CD4-positive, alpha-beta T cell treated with Interleukin-10 for 1 hour (primary cell): Measurements from ENCODE around the gene KLK1.

Experiments
- DNase-seq: peaks from one replicate; pipeline ENCODE4 v3.0.0-alpha.2; 2020

Gene KLK1

DNA sequence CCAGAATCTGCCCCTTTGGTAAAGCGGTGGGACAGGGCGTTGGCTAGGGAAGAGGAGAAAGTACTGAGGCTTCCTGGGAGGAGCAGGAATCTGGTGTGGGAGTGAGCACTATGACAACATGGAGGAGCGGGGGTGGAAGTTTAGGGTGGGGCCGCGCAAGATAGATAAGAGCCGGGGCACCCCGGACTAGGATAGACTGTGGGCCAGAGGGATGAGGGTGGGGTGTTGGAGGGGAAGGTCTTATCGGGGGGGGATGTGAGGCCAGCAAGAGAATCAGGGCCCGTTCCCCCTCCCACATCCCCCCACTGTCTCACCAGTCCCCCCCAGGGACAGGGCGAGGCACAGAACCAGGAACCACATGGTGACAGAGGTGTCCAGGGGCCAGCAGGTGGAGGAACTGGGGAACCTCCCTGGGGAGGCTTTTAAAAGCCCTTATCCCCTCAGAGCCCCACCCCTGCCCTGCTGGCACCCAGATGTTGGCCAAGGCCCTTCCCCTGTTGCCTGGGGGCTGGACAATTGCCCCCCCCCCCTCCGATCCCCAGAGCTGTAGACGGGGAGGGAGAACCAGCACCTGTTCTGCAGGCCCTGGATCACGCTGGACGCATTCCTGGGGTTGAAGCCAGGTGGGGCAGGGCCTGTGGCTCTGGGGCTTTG, at the start of gene KLK1:
Gene KLK1, minus strand, starts transcription at position 399 of the 654 bp plus-strand sequence. Its CDS starts 39 bp downstream, at position 360.
- no peak for DNase-seq

DNA sequence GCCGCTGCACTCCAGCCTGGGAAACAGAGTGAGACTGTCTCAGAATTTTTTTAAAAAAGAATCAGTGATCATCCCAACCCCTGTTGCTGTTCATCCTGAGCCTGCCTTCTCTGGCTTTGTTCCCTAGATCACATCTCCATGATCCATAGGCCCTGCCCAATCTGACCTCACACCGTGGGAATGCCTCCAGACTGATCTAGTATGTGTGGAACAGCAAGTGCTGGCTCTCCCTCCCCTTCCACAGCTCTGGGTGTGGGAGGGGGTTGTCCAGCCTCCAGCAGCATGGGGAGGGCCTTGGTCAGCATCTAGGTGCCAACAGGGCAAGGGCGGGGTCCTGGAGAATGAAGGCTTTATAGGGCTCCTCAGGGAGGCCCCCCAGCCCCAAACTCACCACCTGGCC, 49.5 kb upstream of the KLK1 start, which contains the start of gene KLK2:
Gene KLK2, plus strand, starts transcription at position 384 of the 400 bp plus-strand sequence. CDS start 35 bp downstream, outside the sequence.
- DNase-seq: no peak

DNA sequence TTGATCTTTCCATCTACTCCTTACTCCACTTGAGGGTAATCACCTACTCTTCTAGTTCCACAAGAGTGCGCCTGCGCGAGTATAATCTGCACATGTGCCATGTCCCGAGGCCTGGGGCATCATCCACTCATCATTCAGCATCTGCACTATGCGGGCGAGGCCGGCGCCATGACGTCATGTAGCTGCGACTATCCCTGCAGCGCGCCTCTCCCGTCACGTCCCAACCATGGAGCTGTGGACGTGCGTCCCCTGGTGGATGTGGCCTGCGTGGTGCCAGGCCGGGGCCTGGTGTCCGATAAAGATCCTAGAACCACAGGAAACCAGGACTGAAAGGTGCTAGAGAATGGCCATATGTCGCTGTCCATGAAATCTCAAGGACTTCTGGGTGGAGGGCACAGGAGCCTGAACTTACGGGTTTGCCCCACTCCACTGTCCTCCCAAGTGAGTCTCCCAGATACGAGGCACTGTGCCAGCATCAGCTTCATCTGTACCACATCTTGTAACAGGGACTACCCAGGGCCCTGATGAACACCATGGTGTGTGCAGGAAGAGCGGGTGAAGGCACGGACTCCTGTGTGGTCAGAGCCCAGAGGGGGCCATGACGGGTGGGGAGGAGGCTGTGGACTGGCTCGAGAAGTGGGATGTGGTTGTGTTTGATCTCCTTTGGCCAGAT, 47.0 kb upstream of the KLK1 start:
- no peak for DNase-seq

DNA sequence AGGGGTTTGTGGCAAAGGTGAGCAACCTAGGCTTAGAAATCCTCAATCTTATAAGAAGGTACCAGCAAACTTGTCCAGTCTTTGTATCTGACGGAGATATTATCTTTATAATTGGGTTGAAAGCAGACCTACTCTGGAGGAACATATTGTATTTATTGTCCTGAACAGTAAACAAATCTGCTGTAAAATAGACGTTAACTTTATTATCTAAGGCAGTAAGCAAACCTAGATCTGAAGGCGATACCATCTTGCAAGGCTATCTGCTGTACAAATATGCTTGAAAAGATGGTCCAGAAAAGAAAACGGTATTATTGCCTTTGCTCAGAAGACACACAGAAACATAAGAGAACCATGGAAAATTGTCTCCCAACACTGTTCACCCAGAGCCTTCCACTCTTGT, 45.9 kb upstream of the KLK1 start:
- DNase-seq: no peak

DNA sequence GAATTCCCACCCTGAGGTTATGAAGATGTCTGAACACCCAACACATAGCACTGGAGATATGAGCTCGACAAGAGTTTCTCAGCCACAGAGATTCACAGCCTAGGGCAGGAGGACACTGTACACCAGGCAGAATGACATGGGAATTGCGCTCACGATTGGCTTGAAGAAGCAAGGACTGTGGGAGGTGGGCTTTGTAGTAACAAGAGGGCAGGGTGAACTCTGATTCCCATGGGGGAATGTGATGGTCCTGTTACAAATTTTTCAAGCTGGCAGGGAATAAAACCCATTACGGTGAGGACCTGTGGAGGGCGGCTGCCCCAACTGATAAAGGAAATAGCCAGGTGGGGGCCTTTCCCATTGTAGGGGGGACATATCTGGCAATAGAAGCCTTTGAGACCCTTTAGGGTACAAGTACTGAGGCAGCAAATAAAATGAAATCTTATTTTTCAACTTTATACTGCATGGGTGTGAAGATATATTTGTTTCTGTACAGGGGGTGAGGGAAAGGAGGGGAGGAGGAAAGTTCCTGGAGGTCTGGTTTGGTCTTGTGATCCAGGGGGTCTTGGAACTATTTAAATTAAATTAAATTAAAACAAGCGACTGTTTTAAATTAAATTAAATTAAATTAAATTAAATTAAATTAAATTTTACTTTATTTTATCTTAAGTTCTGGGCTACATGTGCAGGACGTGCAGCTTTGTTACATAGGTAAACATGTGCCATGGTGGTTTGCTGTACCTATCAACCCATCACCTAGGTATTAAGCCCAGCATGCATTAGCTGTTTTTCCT, 38.1 kb upstream of the KLK1 start:
- no peak for DNase-seq

DNA sequence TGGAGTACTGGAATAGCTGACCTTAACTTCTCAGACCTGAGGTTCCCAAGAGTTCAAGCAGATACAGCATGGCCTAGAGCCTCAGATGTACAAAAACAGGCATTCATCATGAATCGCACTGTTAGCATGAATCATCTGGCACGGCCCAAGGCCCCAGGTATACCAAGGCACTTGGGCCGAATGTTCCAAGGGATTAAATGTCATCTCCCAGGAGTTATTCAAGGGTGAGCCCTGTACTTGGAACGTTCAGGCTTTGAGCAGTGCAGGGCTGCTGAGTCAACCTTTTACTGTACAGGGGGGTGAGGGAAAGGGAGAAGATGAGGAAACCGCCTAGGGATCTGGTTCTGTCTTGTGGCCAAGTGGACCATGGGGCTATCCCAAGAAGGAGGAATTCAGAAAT, 37.4 kb upstream of the KLK1 start:
- DNase-seq: no peak

DNA sequence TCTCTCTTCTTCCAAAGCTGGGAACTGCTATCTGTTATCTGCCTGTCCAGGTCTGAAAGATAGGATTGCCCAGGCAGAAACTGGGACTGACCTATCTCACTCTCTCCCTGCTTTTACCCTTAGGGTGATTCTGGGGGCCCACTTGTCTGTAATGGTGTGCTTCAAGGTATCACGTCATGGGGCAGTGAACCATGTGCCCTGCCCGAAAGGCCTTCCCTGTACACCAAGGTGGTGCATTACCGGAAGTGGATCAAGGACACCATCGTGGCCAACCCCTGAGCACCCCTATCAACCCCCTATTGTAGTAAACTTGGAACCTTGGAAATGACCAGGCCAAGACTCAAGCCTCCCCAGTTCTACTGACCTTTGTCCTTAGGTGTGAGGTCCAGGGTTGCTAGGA, 36.3 kb upstream of the KLK1 start:
- DNase-seq: no peak

DNA sequence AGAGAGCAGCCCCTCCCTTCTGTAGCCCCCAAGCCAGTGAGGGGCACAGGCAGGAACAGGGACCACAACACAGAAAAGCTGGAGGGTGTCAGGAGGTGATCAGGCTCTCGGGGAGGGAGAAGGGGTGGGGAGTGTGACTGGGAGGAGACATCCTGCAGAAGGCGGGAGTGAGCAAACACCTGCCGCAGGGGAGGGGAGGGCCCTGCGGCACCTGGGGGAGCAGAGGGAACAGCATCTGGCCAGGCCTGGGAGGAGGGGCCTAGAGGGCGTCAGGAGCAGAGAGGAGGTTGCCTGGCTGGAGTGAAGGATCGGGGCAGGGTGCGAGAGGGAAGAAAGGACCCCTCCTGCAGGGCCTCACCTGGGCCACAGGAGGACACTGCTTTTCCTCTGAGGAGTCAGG, 35.3 kb upstream of the KLK1 start:
- no peak for DNase-seq

DNA sequence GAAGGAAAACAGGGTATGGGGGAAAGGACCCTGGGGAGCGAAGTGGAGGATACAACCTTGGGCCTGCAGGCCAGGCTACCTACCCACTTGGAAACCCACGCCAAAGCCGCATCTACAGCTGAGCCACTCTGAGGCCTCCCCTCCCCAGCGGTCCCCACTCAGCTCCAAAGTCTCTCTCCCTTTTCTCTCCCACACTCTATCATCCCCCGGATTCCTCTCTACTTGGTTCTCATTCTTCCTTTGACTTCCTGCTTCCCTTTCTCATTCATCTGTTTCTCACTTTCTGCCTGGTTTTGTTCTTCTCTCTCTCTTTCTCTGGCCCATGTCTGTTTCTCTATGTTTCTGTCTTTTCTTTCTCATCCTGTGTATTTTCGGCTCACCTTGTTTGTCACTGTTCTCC, 33.8 kb upstream of the KLK1 start:
- no peak for DNase-seq

DNA sequence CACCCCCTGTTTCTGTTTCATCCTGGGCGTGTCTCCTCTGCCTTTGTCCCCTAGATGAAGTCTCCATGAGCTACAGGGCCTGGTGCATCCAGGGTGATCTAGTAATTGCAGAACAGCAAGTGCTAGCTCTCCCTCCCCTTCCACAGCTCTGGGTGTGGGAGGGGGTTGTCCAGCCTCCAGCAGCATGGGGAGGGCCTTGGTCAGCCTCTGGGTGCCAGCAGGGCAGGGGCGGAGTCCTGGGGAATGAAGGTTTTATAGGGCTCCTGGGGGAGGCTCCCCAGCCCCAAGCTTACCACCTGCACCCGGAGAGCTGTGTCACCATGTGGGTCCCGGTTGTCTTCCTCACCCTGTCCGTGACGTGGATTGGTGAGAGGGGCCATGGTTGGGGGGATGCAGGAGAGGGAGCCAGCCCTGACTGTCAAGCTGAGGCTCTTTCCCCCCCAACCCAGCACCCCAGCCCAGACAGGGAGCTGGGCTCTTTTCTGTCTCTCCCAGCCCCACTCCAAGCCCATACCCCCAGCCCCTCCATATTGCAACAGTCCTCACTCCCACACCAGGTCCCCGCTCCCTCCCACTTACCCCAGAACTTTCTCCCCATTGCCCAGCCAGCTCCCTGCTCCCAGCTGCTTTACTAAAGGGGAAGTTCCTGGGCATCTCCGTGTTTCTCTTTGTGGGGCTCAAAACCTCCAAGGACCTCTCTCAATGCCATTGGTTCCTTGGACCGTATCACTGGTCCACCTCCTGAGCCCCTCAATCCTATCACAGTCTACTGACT, 31.2 kb upstream of the KLK1 start, which contains the start of gene KLK3:
Gene KLK3, plus strand, starts transcription at position 280 of the 775 bp plus-strand sequence. Its CDS starts 41 bp downstream, at position 321.
- no peak for DNase-seq

DNA sequence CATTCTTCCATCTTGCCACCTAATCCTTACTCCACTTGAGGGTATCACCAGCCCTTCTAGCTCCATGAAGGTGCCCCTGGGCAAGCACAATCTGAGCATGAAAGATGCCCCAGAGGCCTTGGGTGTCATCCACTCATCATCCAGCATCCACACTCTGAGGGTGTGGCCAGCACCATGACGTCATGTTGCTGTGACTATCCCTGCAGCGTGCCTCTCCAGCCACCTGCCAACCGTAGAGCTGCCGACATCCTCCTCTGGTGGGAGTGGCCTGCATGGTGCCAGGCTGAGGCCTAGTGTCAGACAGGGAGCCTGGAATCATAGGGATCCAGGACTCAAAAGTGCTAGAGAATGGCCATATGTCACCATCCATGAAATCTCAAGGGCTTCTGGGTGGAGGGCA, 28.0 kb upstream of the KLK1 start:
- no peak for DNase-seq

DNA sequence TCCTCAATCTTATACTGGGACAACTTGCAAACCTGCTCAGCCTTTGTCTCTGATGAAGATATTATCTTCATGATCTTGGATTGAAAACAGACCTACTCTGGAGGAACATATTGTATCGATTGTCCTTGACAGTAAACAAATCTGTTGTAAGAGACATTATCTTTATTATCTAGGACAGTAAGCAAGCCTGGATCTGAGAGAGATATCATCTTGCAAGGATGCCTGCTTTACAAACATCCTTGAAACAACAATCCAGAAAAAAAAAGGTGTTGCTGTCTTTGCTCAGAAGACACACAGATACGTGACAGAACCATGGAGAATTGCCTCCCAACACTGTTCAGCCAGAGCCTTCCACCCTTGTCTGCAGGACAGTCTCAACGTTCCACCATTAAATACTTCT, 27.2 kb upstream of the KLK1 start:
- DNase-seq: no peak

DNA sequence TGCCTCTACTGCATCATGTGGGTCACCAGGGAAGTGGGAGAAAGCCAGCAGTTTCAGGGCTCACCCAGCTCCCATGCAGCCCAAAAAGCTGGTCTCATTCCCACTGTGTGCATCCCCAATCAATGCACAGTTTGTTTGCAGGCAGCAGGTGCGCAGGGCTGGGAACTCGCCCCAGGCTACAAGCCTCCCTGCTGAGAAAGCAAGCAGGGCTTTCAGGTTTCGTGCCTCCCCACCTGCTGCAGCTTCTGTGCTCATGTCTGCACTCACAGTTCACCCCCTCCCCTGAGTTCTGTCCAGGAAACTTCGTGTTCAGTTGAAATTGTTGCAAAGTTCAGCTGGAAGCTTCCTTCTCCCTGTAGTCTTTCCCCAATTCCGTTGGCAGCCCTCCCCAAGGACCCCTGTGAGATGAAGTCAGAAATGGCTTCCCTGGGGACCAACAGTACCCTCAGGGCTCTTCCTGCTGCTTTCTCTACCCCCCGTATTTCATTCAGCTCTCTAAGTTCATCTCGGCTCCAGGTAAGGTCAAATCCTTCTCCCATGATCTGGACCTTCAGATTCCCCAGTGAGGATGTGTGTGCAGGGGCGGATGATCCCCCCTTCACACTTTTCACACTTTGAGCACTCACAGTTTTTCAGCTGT, 20.8 kb upstream of the KLK1 start:
- no peak for DNase-seq

DNA sequence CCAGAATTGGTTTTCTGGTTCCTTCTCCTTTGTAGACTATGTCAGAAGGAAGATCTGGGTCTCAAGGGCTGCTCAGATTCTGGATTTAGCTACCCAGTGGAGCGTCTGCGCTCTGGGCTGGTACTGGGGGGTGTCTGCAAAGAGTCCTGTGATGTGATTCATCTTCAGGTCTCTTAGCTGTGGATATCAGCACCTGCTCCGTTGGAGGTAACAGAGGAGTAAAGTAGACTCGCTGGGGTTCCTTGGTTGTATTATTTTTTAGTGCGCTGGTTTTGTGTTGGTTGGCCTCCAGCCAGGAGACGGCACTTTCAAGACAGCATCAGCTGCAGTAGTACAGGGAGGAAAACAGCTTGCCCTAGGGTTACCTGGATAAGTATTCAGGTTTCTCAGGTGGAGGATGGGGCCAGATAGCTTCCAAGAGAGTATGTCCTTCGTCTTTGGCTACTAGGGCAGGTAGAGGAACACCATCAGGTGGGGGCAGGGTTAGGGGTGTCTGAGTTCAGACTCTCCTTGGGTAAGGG, 20.2 kb upstream of the KLK1 start:
- DNase-seq: no peak

DNA sequence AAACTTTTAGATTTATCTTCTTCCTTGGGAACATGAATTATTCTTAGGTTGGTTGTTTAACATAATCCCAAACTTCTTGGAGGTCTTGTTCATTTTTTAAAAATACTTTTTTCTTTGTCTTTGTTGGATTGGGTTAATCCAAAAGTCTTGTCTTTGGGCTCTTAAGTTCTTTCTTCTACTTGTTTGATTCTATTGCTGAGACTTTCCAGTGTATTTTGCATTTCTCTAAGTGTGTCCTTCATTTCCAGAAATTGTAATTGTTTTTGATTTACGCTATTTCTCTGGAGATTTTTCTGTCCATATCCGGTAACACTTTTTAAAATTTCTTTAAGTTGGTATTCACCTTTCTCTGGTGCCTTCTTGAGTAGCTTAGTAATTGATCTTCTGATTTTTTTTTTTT, 19.6 kb upstream of the KLK1 start:
- DNase-seq: no peak

DNA sequence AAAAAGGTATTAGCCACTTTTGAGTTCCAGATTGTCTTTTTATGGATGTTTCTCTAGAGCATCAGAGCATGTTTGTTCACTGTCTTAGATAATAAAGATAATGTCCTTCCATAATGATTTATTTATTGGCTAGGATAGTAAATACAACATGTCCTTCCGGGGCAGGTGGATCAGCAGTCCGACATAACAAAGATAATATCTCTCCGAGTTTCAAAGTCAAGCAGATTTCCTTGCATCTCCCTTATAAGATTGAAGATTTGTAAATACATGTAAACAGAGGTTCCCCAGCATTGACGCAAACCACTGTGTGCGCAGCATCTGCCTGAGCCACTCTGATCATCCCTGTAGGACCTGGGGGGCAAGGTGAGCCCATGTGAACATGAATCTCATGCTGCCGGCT, 18.5 kb upstream of the KLK1 start:
- DNase-seq: no peak

DNA sequence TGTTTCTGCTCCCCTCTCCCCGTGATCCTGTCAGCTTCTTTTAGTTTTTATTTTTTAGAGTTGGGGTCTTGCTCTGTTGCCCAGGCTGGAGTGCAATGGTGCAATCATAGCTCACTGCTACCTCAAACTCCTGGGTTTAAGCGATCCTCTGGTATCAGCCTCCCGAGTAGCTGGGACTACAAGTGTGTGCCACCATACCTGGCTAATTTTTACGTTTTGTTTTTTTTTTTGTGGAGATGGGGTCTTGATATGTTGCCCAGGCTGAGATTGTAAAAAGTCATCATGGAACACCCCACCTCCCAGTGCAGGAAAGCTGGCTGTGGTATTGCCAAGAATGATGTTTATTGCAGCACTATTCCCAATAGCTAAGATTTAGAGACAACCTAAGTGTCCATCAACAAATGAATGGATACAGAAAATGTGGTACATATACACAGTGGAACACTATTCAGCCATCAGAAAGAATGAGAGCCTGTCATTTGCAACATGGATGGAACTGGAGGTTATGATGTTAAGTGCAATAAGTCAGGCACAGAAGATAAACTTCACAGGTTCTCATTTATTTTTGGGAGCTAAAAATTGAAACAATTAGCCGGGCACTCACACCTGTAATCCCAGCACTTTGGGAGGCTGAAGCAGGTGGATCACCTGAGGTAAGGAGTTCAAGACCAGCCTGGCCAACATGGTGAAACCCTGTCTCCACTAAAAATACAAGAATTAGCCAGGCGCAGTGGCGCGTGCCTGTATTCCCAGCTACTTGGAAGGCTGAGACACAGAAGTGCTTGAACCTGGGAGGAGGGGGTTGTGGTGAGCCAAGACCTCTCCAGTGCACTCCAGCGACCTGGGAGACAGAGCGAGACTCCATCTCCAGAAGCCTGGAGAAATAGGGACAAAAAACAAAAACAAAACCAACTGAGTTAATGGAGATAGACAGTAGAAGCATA, 16.4 kb upstream of the KLK1 start:
- no peak for DNase-seq

DNA sequence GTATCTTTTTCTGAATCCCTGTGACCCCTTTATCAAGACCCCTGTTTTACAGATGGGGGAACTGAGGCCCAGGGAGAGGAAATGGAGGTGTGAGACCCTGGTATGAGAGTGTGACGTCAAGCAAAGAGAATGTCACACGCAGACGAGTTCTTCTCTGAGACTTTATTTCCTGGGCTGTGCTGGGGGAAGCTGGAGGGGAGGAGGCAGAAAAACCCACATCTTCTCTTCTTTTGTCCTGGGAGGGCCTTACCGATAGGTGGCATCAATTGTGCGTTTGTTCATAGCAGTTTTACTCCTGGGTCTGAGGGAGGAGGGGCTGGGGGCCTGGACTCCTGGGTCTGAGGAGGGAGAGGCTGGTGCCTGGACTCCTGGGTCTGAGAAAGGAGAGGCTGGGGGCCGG, 14.7 kb upstream of the KLK1 start:
- DNase-seq: no peak

DNA sequence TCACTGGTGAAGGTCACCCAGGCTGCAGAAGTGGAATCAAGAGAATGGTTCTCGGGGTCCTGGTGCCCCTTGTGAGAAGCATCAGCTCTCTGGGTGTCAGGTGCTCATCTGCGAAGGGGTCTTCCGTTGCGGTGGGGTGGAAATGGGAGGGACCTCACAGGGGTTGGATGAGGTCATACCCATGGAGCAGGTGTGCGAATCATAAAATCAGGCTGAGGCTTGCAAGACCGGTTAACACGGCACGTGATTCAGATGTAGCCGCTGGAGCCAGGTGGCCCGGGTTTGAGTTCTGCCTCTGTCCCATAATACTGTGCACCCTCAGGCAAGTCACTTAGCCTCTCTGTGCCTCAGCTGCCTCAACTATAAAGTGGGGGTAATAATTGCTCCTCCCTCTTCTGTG, 13.7 kb upstream of the KLK1 start:
- no peak for DNase-seq

DNA sequence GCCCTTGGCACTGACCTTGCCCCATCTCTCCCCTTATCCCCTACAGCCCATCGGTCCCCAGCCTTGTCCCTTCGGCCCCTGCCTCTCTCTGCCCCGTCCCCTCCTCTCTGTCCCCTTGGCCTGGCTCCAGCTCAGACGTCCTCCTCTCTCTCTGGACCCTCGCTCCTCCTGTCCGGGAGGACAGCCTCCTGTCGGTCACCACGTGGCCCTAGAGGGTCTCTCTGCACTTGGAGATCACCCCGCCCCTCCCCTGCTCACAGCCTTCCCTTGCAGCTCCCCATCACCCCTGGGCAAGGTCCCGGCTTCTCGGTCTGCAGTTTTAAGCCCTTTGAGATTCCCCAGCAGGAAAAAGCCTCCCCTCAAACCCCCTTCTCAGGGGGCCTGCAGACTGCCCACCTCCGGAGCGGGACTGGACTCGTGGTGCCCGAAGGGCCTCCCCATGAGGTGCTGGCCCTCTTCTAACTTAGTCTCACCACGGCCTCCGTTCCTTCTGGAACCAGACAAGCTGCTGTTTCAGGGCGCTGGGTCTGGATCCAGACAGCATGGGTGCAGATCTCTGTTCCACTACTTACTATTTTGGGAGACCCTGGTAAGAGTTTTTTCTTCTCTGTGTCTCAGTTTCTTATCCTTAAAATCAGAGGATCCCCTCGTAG, 13.1 kb upstream of the KLK1 start:
- no peak for DNase-seq
